ENCODE data around the gene SPRR5.

The SPRR5 gene

GRCh38 chr1:152946651-152947256, at the start of gene SPRR5:
SPRR5 (plus strand) TSS chr1:152947206; CDS start chr1:152948555, 1,349 bp downstream.
- DNase-seq = no peak

GRCh38 chr1:152899027-152899426, 48.0 kb upstream of the SPRR5 start:
- DNase-seq = no peak

- no peak for DNase-seq
These were observed 47.1 kb upstream of the SPRR5 start for GRCh38 chr1:152899883-152900282.

GRCh38 chr1:152901631-152902030, 45.4 kb upstream of the SPRR5 start:
- DNase-seq = no peak

GRCh38 chr1:152902636-152903035, 44.4 kb upstream of the SPRR5 start:
- DNase-seq = no peak

GRCh38 chr1:152904688-152905440, 42.1 kb upstream of the SPRR5 start:
- no peak for DNase-seq

- DNase-seq = no peak
These were observed 40.9 kb upstream of the SPRR5 start for GRCh38 chr1:152906023-152906565.

- DNase-seq = no peak
These were observed 39.1 kb upstream of the SPRR5 start, which contains the start of gene IVL for GRCh38 chr1:152907686-152908601. IVL (plus strand) TSS chr1:152908546; CDS start chr1:152909798, 1,252 bp downstream.

- no peak for DNase-seq
These were observed 37.8 kb upstream of the SPRR5 start for GRCh38 chr1:152909206-152909605.

- DNase-seq = no peak
These were observed 34.5 kb upstream of the SPRR5 start for GRCh38 chr1:152912471-152912870.

GRCh38 chr1:152912900-152913299, 34.1 kb upstream of the SPRR5 start:
- no peak for DNase-seq

- DNase-seq = no peak
These were observed 29.2 kb upstream of the SPRR5 start for GRCh38 chr1:152917794-152918193.

GRCh38 chr1:152919071-152919470, 27.9 kb upstream of the SPRR5 start:
- DNase-seq = no peak

- DNase-seq = no peak
These were observed 22.8 kb upstream of the SPRR5 start for GRCh38 chr1:152924191-152924590.

- DNase-seq = no peak
These were observed 20.9 kb upstream of the SPRR5 start for GRCh38 chr1:152926091-152926490.

GRCh38 chr1:152928671-152929070, 18.3 kb upstream of the SPRR5 start:
- DNase-seq = no peak

- DNase-seq = no peak
These were observed 14.7 kb upstream of the SPRR5 start for GRCh38 chr1:152932170-152932811.

- DNase-seq = no peak
These were observed 13.8 kb upstream of the SPRR5 start for GRCh38 chr1:152933196-152933595.

GRCh38 chr1:152940614-152941013, 6.4 kb upstream of the SPRR5 start:
- no peak for DNase-seq

GRCh38 chr1:152941037-152941711, 5.8 kb upstream of the SPRR5 start:
- no peak for DNase-seq

- DNase-seq = no peak
These were observed 4.8 kb upstream of the SPRR5 start for GRCh38 chr1:152942161-152942560.

- no peak for DNase-seq
These were observed 758 bp upstream of the SPRR5 start for GRCh38 chr1:152946248-152946647.
